IMR-90 (cell line): Measurements from ENCODE around the gene DAPK1. TPM values are rescaled to one million over a fixed set of nuclear protein-coding genes. Genes with fewer than 3 reads are reported as not detected.

ENCODE experiments used
- ATAC-seq: fragments of 200-7000 bp; cut with Tn5 transposase; 2 replicates; pipeline ENCODE4 v1.9.1; 2020; ENCODE audit warnings: low read depth, mild to moderate bottlenecking, moderate library complexity
- BruUV-seq: library from RNA; stranded (reverse); fragments of 400-500 nt; replicated peaks from 2 replicates; lab custom pipeline; 2021; lab: Mats Ljungman, UMichigan
- CTCF ChIA-PET: fragments of 300-600 bp; formaldehyde crosslinking; extraction: SDS; loops from one replicate; lab custom pipeline; 2021; ENCODE audit warnings: antibody characterized with exemption; lab: Yijun Ruan, JAX
- POLR2A ChIA-PET: fragments of 300-600 bp; sonication (Branson Sonifier 250); formaldehyde crosslinking; loops from one replicate; lab custom pipeline; 2022; ENCODE audit warnings: antibody characterized with exemption; ENCODE audit not compliant: unreplicated experiment; lab: Charles Lee
- DNase-seq: peaks from one replicate; pipeline ENCODE4 v3.0.0; 2013
- H2AFZ ChIP-seq: replicated peaks from 2 replicates; pipeline ENCODE3; 2013; ENCODE audit warnings: low read length, mild to moderate bottlenecking; ENCODE audit not compliant: poor library complexity
- H2AK5ac ChIP-seq: 2 replicates; pipeline ENCODE4 v1.6.1; 2013; ENCODE audit warnings: low read depth, low read length, inconsistent platforms
- H2AK9ac ChIP-seq: replicated peaks from 2 replicates; pipeline ENCODE3; 2013; ENCODE audit warnings: mild to moderate bottlenecking, low read depth, low read length, moderate library complexity; ENCODE audit not compliant: poor library complexity
- H2BK120ac ChIP-seq: 2 replicates; pipeline ENCODE4 v1.6.1; 2013; ENCODE audit warnings: low read depth, low read length, inconsistent platforms
- H2BK15ac ChIP-seq: 3 replicates; pipeline ENCODE4 v1.6.1; 2013; ENCODE audit warnings: low read depth, low read length, inconsistent platforms
- H2BK20ac ChIP-seq: 2 replicates; pipeline ENCODE4 v1.6.1; 2013; ENCODE audit warnings: low read depth, mild to moderate bottlenecking, inconsistent platforms, low read length, moderate library complexity
- H2BK5ac ChIP-seq: 2 replicates; pipeline ENCODE4 v1.6.1; 2013; ENCODE audit warnings: mild to moderate bottlenecking, low read depth, low read length, inconsistent platforms; ENCODE audit not compliant: poor library complexity, severe bottlenecking
- H3K14ac ChIP-seq: replicated peaks from 2 replicates; pipeline ENCODE4 v1.6.1; 2013; ENCODE audit warnings: low read depth, low read length, inconsistent platforms
- H3K18ac ChIP-seq: 2 replicates; pipeline ENCODE4 v1.6.1; 2013; ENCODE audit warnings: low read depth, low read length, control low read depth
- H3K23ac ChIP-seq: 2 replicates; pipeline ENCODE4 v1.6.1; 2013; ENCODE audit warnings: low read depth, low read length, inconsistent platforms
- H3K27ac ChIP-seq: 2 replicates; pipeline ENCODE4 v1.5.1; 2013; ENCODE audit warnings: mild to moderate bottlenecking, control low read depth, low read length; ENCODE audit not compliant: insufficient read depth
- H3K27me3 ChIP-seq: 2 replicates; pipeline ENCODE4 v1.6.1; 2013; ENCODE audit warnings: low read length; ENCODE audit not compliant: control insufficient read depth, insufficient read depth
- H3K36me3 ChIP-seq: 2 replicates; pipeline ENCODE4 v1.6.1; 2013; ENCODE audit warnings: low read length, mixed read lengths; ENCODE audit not compliant: control insufficient read depth, insufficient read depth
- H3K4ac ChIP-seq: 2 replicates; pipeline ENCODE4 v1.6.1; 2013; ENCODE audit warnings: low read depth, low read length, inconsistent platforms
- H3K4me1 ChIP-seq: 2 replicates; pipeline ENCODE4 v1.6.1; 2013; ENCODE audit warnings: low read length, mixed read lengths; ENCODE audit not compliant: control insufficient read depth, insufficient read depth
- H3K4me2 ChIP-seq: 2 replicates; pipeline ENCODE4 v1.6.1; 2013; ENCODE audit warnings: low read depth, mild to moderate bottlenecking, control low read depth, low read length, moderate library complexity
- H3K4me3 ChIP-seq: 2 replicates; pipeline ENCODE4 v1.5.1; 2013; ENCODE audit warnings: low read depth, mild to moderate bottlenecking, control low read depth, low read length, moderate library complexity; ENCODE audit not compliant: insufficient read depth
- H3K56ac ChIP-seq: 2 replicates; pipeline ENCODE4 v1.6.1; 2013; ENCODE audit warnings: low read length, inconsistent platforms; ENCODE audit not compliant: insufficient read depth; ENCODE audit errors: extremely low read depth
- H3K79me1 ChIP-seq, 2 experiments: 2 replicates each; pipeline ENCODE4 v1.6.1; 2013; ENCODE audit warnings: low read length in 2 of 2, inconsistent platforms in 1 of 2, low read depth in 1 of 2
- H3K9ac ChIP-seq: 2 replicates; pipeline ENCODE4 v1.6.1; 2013; ENCODE audit warnings: low read depth, low read length, control low read depth
- H3K9me1 ChIP-seq: 2 replicates; pipeline ENCODE4 v1.6.1; 2013; ENCODE audit warnings: low read length, inconsistent platforms; ENCODE audit not compliant: insufficient read depth
- H3K9me3 ChIP-seq: 2 replicates; pipeline ENCODE4 v1.6.1; 2013; ENCODE audit warnings: low read length; ENCODE audit not compliant: control insufficient read depth, insufficient read depth
- H4K20me1 ChIP-seq: 2 replicates; pipeline ENCODE4 v1.6.1; 2013; ENCODE audit warnings: low read length, inconsistent platforms; ENCODE audit not compliant: insufficient read depth
- H4K5ac ChIP-seq: 2 replicates; pipeline ENCODE4 v1.6.1; 2013; ENCODE audit warnings: mild to moderate bottlenecking, low read depth, low read length, control low read depth
- H4K8ac ChIP-seq, 2 experiments: 2 replicates each; pipeline ENCODE4 v1.6.1; 2013; ENCODE audit warnings: low read depth in 2 of 2, low read length in 2 of 2, control low read depth in 1 of 2, inconsistent platforms in 1 of 2
- H4K91ac ChIP-seq: 2 replicates; pipeline ENCODE4 v1.6.1; 2013; ENCODE audit warnings: low read depth, low read length, inconsistent platforms; ENCODE audit not compliant: insufficient read depth
- BHLHE40 ChIP-seq: fragments of 150-350 bp; IDR thresholded peaks from 2 replicates; pipeline ENCODE4 v1.6.1; 2016; ENCODE audit warnings: mild to moderate bottlenecking, low read depth, low read length
- CHD1 ChIP-seq: IDR thresholded peaks from 2 replicates; pipeline ENCODE4 v1.6.1; 2012; ENCODE audit warnings: low read depth, low read length, improper control_type of control experiment
- FOS ChIP-seq: fragments of 150-350 bp; IDR thresholded peaks from 2 replicates; pipeline ENCODE4 v1.6.1; 2016; ENCODE audit warnings: low read depth, low read length
- MAFK ChIP-seq: IDR thresholded peaks from 2 replicates; pipeline ENCODE4 v1.6.1; 2012; ENCODE audit warnings: low read depth, low read length, improper control_type of control experiment
- MAZ ChIP-seq: IDR thresholded peaks from 2 replicates; pipeline ENCODE4 v1.6.1; 2012; ENCODE audit warnings: low read depth, mild to moderate bottlenecking, low read length, improper control_type of control experiment, moderate library complexity, borderline replicate concordance
- MXI1 ChIP-seq: IDR thresholded peaks from 2 replicates; pipeline ENCODE4 v1.6.1; 2012; ENCODE audit warnings: low read depth, mild to moderate bottlenecking, low read length, moderate library complexity, borderline replicate concordance
- NFE2L2 ChIP-seq: fragments of 150-350 bp; IDR thresholded peaks from 2 replicates; pipeline ENCODE4 v1.6.1; 2016; ENCODE audit warnings: low read depth, mild to moderate bottlenecking, low read length
- POLR2A ChIP-seq: IDR thresholded peaks from 2 replicates; pipeline ENCODE4 v1.6.1; 2012; ENCODE audit warnings: mild to moderate bottlenecking, low read depth, low read length
- RAD21 ChIP-seq: IDR thresholded peaks from 2 replicates; pipeline ENCODE4 v1.6.1; 2012; ENCODE audit warnings: low read length, improper control_type of control experiment
- RCOR1 ChIP-seq: IDR thresholded peaks from 2 replicates; pipeline ENCODE4 v1.6.1; 2012; ENCODE audit warnings: mild to moderate bottlenecking, low read length, improper control_type of control experiment; ENCODE audit not compliant: insufficient replicate concordance
- RFX5 ChIP-seq: IDR thresholded peaks from 2 replicates; pipeline ENCODE4 v1.8.0; 2012; ENCODE audit warnings: low read depth, mild to moderate bottlenecking, low read length, moderate library complexity
- SMC3 ChIP-seq: fragments of 150-350 bp; IDR thresholded peaks from 2 replicates; pipeline ENCODE4 v1.6.1; 2016; ENCODE audit warnings: low read depth, mild to moderate bottlenecking, antibody characterized with exemption, low read length, moderate library complexity
- USF2 ChIP-seq: fragments of 150-350 bp; IDR thresholded peaks from 2 replicates; pipeline ENCODE4 v1.6.1; 2017; ENCODE audit warnings: mild to moderate bottlenecking, antibody characterized with exemption, low read length, low read depth
- WGBS, 2 experiments: methylation state at CpG; one replicate each; pipeline versions ENCODE4 v1.1.5 to v1.1.7; 2013; ENCODE audit warnings: missing lambda C conversion rate in 2 of 2; ENCODE audit not compliant: insufficient read length in 1 of 2; ENCODE audit errors: extremely low coverage in 2 of 2; 5-methylcytosine and 5-hydroxymethylcytosine counted together
- dilution Hi-C: fragments of 300-500 bp; cut with HindIII; formaldehyde crosslinking; loops from one replicate; pipeline ENCODE4 v1.14.3; 2018; ENCODE audit warnings: low sequenced_read_pairs; ENCODE audit not compliant: unreplicated experiment
- in situ Hi-C: fragments of 300-500 bp; cut with MboI; formaldehyde crosslinking; loops from 3 replicates; pipeline ENCODE4 v1.14.3; 2019; ENCODE audit warnings: low sequenced_read_pairs, inconsistent platforms, mixed read lengths
- intact Hi-C: fragments of 100-400 bp; cut with micrococcal nuclease; formaldehyde crosslinking; loops from 2 replicates; pipeline ENCODE4 v1.10.0; 2022
- polyA plus RNA-seq, 3 experiments: library from polyadenylated mRNA; depleted of rRNA; stranded (reverse); fragments of >200 nt; gene quantifications; 2 replicates each; pipeline ENCODE4 v1.2.3, GENCODE V29; 2012; ENCODE audit warnings: low replicate concordance in 1 of 3
- total RNA-seq: library from RNA; depleted of rRNA; stranded (reverse); fragments of >200 nt; gene quantifications from 2 replicates; pipeline ENCODE4 v1.2.3, GENCODE V29; 2012
- TF ChIP-seq, protein P1 (sequence below): fragments of 150-350 bp; IDR thresholded peaks from 2 replicates; pipeline ENCODE4 v1.6.1; 2016; ENCODE audit warnings: low read depth, mild to moderate bottlenecking, low read length, moderate library complexity, borderline replicate concordance
- TF ChIP-seq, protein P2 (sequence below): conservative IDR thresholded peaks from 2 replicates; pipeline ENCODE4 v1.5.1; 2012; ENCODE audit warnings: mild to moderate bottlenecking, low read depth, low read length, improper control_type of control experiment

The DAPK1 gene
- total and polyA plus RNA-seq, 2 of the 4 experiments (the other 2 are of a cell fraction), result under 0.01 to 0.03 TPM

DNA sequence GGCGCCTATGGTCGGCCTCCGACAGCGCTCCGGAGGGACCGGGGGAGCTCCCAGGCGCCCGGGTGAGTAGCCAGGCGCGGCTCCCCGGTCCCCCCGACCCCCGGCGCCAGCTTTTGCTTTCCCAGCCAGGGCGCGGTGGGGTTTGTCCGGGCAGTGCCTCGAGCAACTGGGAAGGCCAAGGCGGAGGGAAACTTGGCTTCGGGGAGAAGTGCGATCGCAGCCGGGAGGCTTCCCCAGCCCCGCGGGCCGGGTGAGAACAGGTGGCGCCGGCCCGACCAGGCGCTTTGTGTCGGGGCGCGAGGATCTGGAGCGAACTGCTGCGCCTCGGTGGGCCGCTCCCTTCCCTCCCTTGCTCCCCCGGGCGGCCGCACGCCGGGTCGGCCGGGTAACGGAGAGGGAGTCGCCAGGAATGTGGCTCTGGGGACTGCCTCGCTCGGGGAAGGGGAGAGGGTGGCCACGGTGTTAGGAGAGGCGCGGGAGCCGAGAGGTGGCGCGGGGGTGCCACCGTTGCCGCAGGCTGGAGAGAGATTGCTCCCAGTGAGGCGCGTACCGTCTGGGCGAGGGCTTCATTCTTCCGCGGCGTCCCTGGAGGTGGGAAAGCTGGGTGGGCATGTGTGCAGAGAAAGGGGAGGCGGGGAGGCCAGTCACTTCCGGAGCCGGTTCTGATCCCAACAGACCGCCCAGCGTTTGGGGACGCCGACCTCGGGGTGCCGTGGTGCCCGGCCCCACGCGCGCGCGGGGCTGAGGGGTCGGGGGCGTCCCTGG lies 561 bp downstream of the DAPK1 start:
- H3K4me3 ChIP-seq, result peak overlapping the region; percentile 34; the same call in 1 of the 2 replicates
- TF ChIP-seq POLR2A (no peak), BHLHE40 (no peak), RCOR1 (no peak), RAD21 (no peak), NFE2L2 (no peak), SMC3 (no peak), USF2 (no peak), FOS (no peak), MAFK (no peak), RFX5 (no peak), CHD1 (no peak), MAZ (no peak), MXI1 (no peak)
- TF ChIP-seq, protein P1, sequence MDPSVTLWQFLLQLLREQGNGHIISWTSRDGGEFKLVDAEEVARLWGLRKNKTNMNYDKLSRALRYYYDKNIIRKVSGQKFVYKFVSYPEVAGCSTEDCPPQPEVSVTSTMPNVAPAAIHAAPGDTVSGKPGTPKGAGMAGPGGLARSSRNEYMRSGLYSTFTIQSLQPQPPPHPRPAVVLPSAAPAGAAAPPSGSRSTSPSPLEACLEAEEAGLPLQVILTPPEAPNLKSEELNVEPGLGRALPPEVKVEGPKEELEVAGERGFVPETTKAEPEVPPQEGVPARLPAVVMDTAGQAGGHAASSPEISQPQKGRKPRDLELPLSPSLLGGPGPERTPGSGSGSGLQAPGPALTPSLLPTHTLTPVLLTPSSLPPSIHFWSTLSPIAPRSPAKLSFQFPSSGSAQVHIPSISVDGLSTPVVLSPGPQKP, result no peak
- TF ChIP-seq, protein P2, sequence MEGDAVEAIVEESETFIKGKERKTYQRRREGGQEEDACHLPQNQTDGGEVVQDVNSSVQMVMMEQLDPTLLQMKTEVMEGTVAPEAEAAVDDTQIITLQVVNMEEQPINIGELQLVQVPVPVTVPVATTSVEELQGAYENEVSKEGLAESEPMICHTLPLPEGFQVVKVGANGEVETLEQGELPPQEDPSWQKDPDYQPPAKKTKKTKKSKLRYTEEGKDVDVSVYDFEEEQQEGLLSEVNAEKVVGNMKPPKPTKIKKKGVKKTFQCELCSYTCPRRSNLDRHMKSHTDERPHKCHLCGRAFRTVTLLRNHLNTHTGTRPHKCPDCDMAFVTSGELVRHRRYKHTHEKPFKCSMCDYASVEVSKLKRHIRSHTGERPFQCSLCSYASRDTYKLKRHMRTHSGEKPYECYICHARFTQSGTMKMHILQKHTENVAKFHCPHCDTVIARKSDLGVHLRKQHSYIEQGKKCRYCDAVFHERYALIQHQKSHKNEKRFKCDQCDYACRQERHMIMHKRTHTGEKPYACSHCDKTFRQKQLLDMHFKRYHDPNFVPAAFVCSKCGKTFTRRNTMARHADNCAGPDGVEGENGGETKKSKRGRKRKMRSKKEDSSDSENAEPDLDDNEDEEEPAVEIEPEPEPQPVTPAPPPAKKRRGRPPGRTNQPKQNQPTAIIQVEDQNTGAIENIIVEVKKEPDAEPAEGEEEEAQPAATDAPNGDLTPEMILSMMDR, result no peak

More for the DNA sequence above, 561 bp downstream of the DAPK1 start:
- Histone ChIP-seq H3K27ac (no peak overlapping the region), H4K20me1 (no peaks in the 10 kb centered on the region), H3K4me1 (no peaks in the 10 kb centered on the region), H3K4ac (no peak overlapping the region), H3K18ac (no peak overlapping the region; the same call in 1 of the 2 replicates), H4K8ac (no peak overlapping the region), H3K23ac (no peak overlapping the region), H2BK15ac (no peak overlapping the region), H3K27me3 (peaks cover 28% of the 10 kb centered on the region), H3K36me3 (no peaks in the 10 kb centered on the region), H2AK9ac (no peak overlapping the region), H2BK20ac (no peak overlapping the region), H3K56ac (no peak overlapping the region), H3K14ac (no peak overlapping the region), H3K4me2 (peak overlapping the region; percentile 54; the same call in 1 of the 2 replicates), H4K91ac (no peak overlapping the region), H4K5ac (no peak overlapping the region), H3K79me1 (no peaks in the 10 kb centered on the region), H3K9me3 (no peaks in the 10 kb centered on the region), H2AK5ac (no peak overlapping the region), H2BK120ac (no peak overlapping the region), H3K9ac (no peak overlapping the region; the same call in 1 of the 2 replicates), H2BK5ac (no peak overlapping the region), H2AFZ (peak overlapping the region; percentile 61), H3K9me1 (no peaks in the 10 kb centered on the region)
- ChIA-PET CTCF (no interaction called here), POLR2A (no interaction called here)
- in situ Hi-C loops (no loop called here), intact Hi-C loops (no loop called here), dilution Hi-C loops (no loop called here)
- BruUV-seq, result no TSS peak
- no peak for DNase-seq
- WGBS, 2 experiments, result 0% methylated on average over 13 of the region's 80 CpGs; no CpG with 5 or more reads in 1 of the 2 experiments
- peak; percentile 49 for ATAC-seq
